HG03097 (cell line): ENCODE results near the gene BCAN.

Experiments used
- ATAC-seq: cut with Tn5 transposase; IDR thresholded peaks from one replicate; pipeline ENCODE4 v1.9.1; 2021; ENCODE audit not compliant: unreplicated experiment, low FRiP score

The BCAN gene

GRCh38 chr1:156643049-156643777, 1.3 kb downstream of the BCAN start:
- no peak for ATAC-seq

- no peak for ATAC-seq
Measured at GRCh38 chr1:156643778-156644092, 1.8 kb downstream of the BCAN start.

- ATAC-seq = no peak
Measured at GRCh38 chr1:156644146-156644545, 2.2 kb downstream of the BCAN start.

GRCh38 chr1:156644640-156645039, 2.7 kb downstream of the BCAN start:
- ATAC-seq = no peak

GRCh38 chr1:156645056-156645455, 3.1 kb downstream of the BCAN start:
- no peak for ATAC-seq

- no peak for ATAC-seq
Measured at GRCh38 chr1:156645666-156646065, 3.7 kb downstream of the BCAN start.

GRCh38 chr1:156646738-156647211, 4.9 kb downstream of the BCAN start:
- no peak for ATAC-seq

- ATAC-seq = no peak
Measured at GRCh38 chr1:156647351-156647750, 5.4 kb downstream of the BCAN start.

GRCh38 chr1:156648496-156648895, 6.6 kb downstream of the BCAN start:
- no peak for ATAC-seq

- ATAC-seq = no peak
Measured at GRCh38 chr1:156648951-156649350, 7.0 kb downstream of the BCAN start.

GRCh38 chr1:156652131-156652991, 10.4 kb downstream of the BCAN start:
- ATAC-seq = no peak

- ATAC-seq = no peak
Measured at GRCh38 chr1:156652992-156653355, 11.1 kb downstream of the BCAN start.

GRCh38 chr1:156654700-156655099, 12.8 kb downstream of the BCAN start:
- no peak for ATAC-seq

- ATAC-seq = no peak
Measured at GRCh38 chr1:156655151-156655903, 13.4 kb downstream of the BCAN start.

- ATAC-seq = no peak
Measured at GRCh38 chr1:156655904-156656516, 14.1 kb downstream of the BCAN start.

GRCh38 chr1:156656806-156657740, 15.2 kb downstream of the BCAN start:
- no peak for ATAC-seq

GRCh38 chr1:156657741-156658319, 15.9 kb downstream of the BCAN start:
- no peak for ATAC-seq

- no peak for ATAC-seq
Measured at GRCh38 chr1:156658496-156658895, 16.6 kb downstream of the BCAN start.

- ATAC-seq = no peak
Measured at GRCh38 chr1:156658945-156659574, 17.1 kb downstream of the BCAN start.
